Nephron (organoid): ENCODE results near the gene ZSCAN18.

ENCODE experiments used
- H3K27ac Mint-ChIP-seq, 3 experiments: 2 replicates each; pipeline ENCODE4 v1.8.0; 2020; ENCODE audit warnings: mixed read lengths in 3 of 3, mild to moderate bottlenecking in 2 of 3, moderate library complexity in 1 of 3
- H3K27me3 Mint-ChIP-seq: 2 replicates; pipeline ENCODE4 v1.8.0; 2021; ENCODE audit warnings: low read depth, mild to moderate bottlenecking, moderate library complexity, mixed read lengths
- H3K36me3 Mint-ChIP-seq: 2 replicates; pipeline ENCODE4 v1.8.0; 2020; ENCODE audit warnings: low read depth, mixed read lengths
- H3K4me1 Mint-ChIP-seq: 2 replicates; pipeline ENCODE4 v1.8.0; 2020; ENCODE audit warnings: mixed read lengths
- H3K4me3 Mint-ChIP-seq, 3 experiments: 2 replicates each; pipeline ENCODE4 v1.8.0; 2020; ENCODE audit warnings: mild to moderate bottlenecking in 3 of 3, mixed read lengths in 3 of 3, moderate library complexity in 2 of 3
- H3K9me3 Mint-ChIP-seq: 2 replicates; pipeline ENCODE4 v1.8.0; 2020; ENCODE audit warnings: mixed read lengths
- TF ChIP-seq, protein P1 (sequence below), 3 experiments: fragments of 200-600 bp; sonication (generic); IDR thresholded peaks; one replicate each; pipeline ENCODE4 v1.5.0; 2021; ENCODE audit warnings: antibody characterized with exemption in 3 of 3; ENCODE audit not compliant: unreplicated experiment in 3 of 3

ZSCAN18 gene

DNA sequence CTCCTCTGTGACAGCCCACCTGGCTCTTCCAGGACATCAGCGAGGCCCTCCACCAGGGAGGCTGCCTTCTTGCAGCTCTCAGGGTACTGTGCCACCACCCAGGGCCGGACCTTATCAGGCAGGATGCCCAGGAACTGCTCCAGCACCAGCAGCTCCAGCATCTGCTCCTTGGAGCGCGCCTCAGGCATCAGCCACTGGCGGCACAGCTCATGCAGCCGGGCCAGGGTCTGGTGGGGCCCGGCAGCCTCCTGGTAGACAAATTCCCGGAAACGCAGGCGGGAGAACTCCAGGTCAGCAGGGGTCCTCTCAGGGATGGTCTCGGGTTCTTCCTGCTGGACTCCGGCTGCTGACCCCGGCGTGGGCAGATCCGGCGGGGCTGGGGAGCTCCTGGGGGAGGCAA, 8.2 kb downstream of the ZSCAN18 start:
- Mint-ChIP-seq H3K36me3 (peaks cover 92% of the 10 kb centered on the region), H3K27me3 (no peaks in the 10 kb centered on the region), H3K27ac (no peak overlapping the region), H3K4me3 (no peak overlapping the region), H3K9me3 (peaks cover 55% of the 10 kb centered on the region), H3K4me1 (no peaks in the 10 kb centered on the region)
- TF ChIP-seq, protein P1, sequence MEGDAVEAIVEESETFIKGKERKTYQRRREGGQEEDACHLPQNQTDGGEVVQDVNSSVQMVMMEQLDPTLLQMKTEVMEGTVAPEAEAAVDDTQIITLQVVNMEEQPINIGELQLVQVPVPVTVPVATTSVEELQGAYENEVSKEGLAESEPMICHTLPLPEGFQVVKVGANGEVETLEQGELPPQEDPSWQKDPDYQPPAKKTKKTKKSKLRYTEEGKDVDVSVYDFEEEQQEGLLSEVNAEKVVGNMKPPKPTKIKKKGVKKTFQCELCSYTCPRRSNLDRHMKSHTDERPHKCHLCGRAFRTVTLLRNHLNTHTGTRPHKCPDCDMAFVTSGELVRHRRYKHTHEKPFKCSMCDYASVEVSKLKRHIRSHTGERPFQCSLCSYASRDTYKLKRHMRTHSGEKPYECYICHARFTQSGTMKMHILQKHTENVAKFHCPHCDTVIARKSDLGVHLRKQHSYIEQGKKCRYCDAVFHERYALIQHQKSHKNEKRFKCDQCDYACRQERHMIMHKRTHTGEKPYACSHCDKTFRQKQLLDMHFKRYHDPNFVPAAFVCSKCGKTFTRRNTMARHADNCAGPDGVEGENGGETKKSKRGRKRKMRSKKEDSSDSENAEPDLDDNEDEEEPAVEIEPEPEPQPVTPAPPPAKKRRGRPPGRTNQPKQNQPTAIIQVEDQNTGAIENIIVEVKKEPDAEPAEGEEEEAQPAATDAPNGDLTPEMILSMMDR (IDR thresholded peaks at IDR 0.05; ENCODE audit: unreplicated experiment in 3 of 3), result no peak

DNA sequence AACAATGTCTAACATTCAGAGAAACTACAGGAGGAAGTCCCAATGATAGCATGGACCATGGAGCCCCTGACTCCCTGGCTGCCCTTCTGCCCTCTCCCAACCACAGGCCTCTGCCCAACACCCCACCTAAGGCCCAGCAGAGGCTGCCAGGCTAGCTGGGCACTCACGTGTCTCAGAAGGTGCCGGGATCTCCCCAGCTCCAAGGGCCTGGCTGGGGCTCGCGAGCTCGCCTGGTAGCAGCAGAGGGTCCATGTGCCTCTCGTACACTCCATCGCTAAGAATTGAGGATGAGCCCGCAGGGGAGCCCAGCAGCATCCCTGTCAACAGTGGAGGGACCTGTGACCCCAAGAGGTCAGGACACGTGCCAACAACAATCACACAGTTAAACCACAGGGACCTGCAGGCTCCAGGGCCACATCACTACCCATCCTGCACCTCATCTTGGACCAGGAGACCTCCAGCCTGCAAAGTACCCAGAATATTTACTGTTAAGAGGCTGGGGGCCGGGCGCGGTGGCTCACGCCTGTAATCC, 9.4 kb downstream of the ZSCAN18 start:
- Mint-ChIP-seq H3K36me3 (peaks cover 94% of the 10 kb centered on the region), H3K4me3 (no peak overlapping the region), H3K27ac (no peak overlapping the region), H3K27me3 (no peaks in the 10 kb centered on the region), H3K9me3 (peaks cover 57% of the 10 kb centered on the region), H3K4me1 (no peaks in the 10 kb centered on the region)
- TF ChIP-seq, protein P1 (IDR thresholded peaks at IDR 0.05; ENCODE audit: unreplicated experiment in 3 of 3), result no peak

DNA sequence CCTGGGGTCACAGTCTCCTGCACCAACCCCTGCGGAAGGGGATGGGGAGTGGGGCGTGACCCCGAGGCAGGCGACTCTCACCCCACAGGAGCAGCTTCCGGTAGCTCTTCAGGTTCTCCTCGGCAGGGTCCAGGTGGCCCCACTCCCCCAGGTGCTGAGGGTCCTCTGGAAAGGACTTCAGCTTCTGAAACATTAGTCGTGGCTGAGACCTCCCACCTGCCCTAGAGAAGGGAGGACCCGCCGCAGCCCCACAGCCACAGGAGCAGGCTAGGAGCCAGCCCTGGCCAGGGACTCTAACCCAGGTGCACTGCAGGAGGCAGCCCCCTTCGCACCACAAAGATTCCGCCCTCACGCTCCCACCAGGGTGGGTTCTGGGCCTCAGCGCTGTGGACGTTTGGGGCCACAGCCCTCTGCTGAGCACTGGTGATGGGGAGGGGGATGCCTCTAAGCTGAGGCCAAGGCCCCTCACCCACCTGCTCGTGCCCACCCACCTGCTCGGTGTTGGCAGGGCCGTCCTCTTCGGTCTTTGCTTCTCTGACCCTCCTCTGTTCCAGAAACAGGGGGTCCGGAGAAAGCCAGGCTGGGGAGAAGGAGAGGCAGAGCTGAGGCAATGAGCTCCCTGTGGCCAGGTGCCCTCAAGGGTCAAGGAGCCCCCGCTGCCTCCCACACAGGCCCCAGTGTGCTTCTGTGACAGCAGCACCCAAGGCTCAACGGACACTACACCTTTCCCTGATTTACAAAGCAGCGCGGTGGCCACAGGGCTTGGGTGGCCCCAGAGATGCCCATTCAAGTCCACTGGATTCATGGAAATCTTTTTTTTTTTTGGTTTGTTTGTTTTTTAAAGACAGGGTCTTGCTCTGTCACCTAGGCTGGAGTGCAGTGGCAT, 11.0 kb downstream of the ZSCAN18 start:
- Mint-ChIP-seq H3K27ac (no peak overlapping the region), H3K9me3 (peaks cover 58% of the 10 kb centered on the region), H3K36me3 (peaks cover 92% of the 10 kb centered on the region), H3K4me3 (no peak overlapping the region), H3K4me1 (no peaks in the 10 kb centered on the region), H3K27me3 (no peaks in the 10 kb centered on the region)
- TF ChIP-seq, protein P1 (IDR thresholded peaks at IDR 0.05; ENCODE audit: unreplicated experiment in 3 of 3), result no peak

DNA sequence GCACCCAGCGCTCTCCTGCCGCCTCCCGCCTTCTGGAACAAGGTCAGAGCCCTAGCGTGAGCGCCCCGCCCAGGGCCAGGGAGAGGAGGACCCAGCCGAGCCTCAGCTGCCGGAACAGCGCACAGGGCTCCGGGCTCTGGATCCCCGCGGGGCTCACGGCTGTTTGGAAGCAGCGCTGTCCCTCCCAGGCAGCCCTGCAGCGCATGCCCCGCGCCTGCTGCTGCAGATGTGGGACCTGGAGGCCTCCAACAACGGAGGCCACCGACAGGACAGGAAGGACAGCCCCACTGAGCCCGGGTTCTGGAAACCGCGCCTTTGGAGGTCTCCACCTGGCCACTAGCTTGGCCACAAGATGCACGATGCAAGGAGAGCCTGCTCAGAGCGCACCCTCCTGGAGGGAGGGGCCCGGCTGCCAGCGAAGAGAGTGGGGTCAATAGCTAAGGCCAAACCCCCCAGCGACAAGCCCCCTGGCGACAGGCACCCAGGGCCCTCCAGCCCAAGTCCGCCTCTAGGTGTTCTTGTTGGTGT, 12.6 kb downstream of the ZSCAN18 start:
- no peaks in the 10 kb centered on the region for H3K4me1 Mint-ChIP-seq
- no peak overlapping the region for H3K4me3 Mint-ChIP-seq
- H3K27ac Mint-ChIP-seq, result no peak overlapping the region
- H3K9me3 Mint-ChIP-seq, result peaks cover 61% of the 10 kb centered on the region
- H3K27me3 Mint-ChIP-seq, result no peaks in the 10 kb centered on the region
- peaks cover 92% of the 10 kb centered on the region for H3K36me3 Mint-ChIP-seq
- TF ChIP-seq, protein P1 (IDR thresholded peaks at IDR 0.05; ENCODE audit: unreplicated experiment in 3 of 3), result no peak

DNA sequence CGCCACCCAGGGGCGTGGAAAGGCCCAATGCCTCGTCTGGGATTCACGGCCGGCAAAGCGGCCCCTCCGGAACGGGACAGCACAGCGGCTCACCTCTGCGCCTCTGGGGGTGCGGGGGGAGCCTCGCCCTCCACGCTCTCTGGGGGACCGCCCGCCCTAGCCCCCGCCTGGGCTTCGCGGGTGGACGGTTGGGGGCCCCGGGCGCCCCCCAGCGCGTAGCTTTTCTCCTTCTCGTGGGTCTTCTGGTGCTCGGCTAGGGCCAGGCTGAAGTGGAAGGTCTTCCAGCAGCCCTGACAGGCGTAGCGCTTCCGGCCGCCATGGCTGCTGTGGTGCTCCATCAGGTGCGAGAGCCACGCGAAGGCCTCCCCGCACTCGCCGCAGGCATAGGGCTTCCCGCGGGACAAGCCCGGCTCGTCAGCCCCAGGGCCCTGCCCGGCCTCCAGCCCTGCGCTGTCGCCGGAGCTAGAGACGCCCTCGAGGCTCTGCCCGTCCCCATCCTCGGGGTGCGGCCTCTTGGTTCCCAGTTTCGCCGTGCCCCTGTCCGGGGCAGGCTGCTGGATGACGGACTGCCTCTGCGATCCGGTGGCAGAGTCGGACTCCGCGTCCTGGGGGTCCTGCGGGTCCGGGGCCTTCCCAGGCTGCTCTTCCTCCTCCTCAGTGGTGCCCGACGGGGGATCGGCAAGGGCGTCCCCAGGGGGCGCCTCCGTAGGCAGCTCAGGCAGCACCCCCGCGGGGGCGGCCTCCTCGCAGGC, 13.3 kb downstream of the ZSCAN18 start:
- TF ChIP-seq, protein P1 (IDR thresholded peaks at IDR 0.05; ENCODE audit: unreplicated experiment in 3 of 3), result no peak
- H3K27me3 Mint-ChIP-seq, result no peaks in the 10 kb centered on the region
- peaks cover 61% of the 10 kb centered on the region for H3K9me3 Mint-ChIP-seq
- H3K4me3 Mint-ChIP-seq, result no peak overlapping the region
- peaks cover 92% of the 10 kb centered on the region for H3K36me3 Mint-ChIP-seq
- no peak overlapping the region for H3K27ac Mint-ChIP-seq
- no peaks in the 10 kb centered on the region for H3K4me1 Mint-ChIP-seq
